Mesendoderm (in vitro differentiated cells): ENCODE results near the gene SPPL2A.

Source experiments
- DNase-seq: peaks from one replicate; pipeline ENCODE4 v3.0.0; 2013
- H2AK5ac ChIP-seq: 2 replicates; pipeline ENCODE4 v1.6.1; 2013; ENCODE audit warnings: low read length, inconsistent platforms
- H2BK120ac ChIP-seq: 2 replicates; pipeline ENCODE4 v1.6.1; 2013; ENCODE audit warnings: low read depth, mild to moderate bottlenecking, low read length, moderate library complexity, mixed read lengths
- H2BK15ac ChIP-seq: replicated peaks from 2 replicates; pipeline ENCODE4 v1.6.1; 2013; ENCODE audit warnings: low read depth, mild to moderate bottlenecking, moderate library complexity
- H2BK5ac ChIP-seq: 2 replicates; pipeline ENCODE4 v1.6.1; 2013; ENCODE audit warnings: low read length, inconsistent platforms
- H3K18ac ChIP-seq: 2 replicates; pipeline ENCODE4 v1.6.1; 2013; ENCODE audit warnings: mild to moderate bottlenecking, low read length, mixed read lengths
- H3K23ac ChIP-seq: one replicate; pipeline ENCODE4 v1.6.1; 2013; ENCODE audit warnings: low read length
- H3K27ac ChIP-seq: 2 replicates; pipeline ENCODE4 v1.5.1; 2013; ENCODE audit warnings: low read depth, mild to moderate bottlenecking, inconsistent platforms, low read length, moderate library complexity
- H3K27me3 ChIP-seq: 2 replicates; pipeline ENCODE4 v1.6.1; 2013; ENCODE audit warnings: low read length, control low read depth, mild to moderate bottlenecking, inconsistent platforms; ENCODE audit not compliant: insufficient read depth, poor library complexity
- H3K36me3 ChIP-seq: 2 replicates; pipeline ENCODE4 v1.6.1; 2013; ENCODE audit warnings: low read length, inconsistent platforms; ENCODE audit not compliant: control insufficient read depth, insufficient read depth
- H3K4ac ChIP-seq: one replicate; pipeline ENCODE4 v1.6.1; 2013; ENCODE audit warnings: low read depth, mild to moderate bottlenecking, low read length, moderate library complexity
- H3K4me1 ChIP-seq: 2 replicates; pipeline ENCODE4 v1.6.1; 2013; ENCODE audit warnings: low read depth, low read length, inconsistent platforms; ENCODE audit not compliant: control insufficient read depth
- H3K4me2 ChIP-seq: 2 replicates; pipeline ENCODE4 v1.6.1; 2013; ENCODE audit warnings: low read length
- H3K4me3 ChIP-seq: 2 replicates; pipeline ENCODE4 v1.5.1; 2013; ENCODE audit warnings: mild to moderate bottlenecking, low read length
- H3K56ac ChIP-seq: one replicate; pipeline ENCODE4 v1.6.1; 2013; ENCODE audit warnings: low read length
- H3K79me1 ChIP-seq: 2 replicates; pipeline ENCODE4 v1.6.1; 2013; ENCODE audit warnings: low read length, inconsistent platforms
- H3K79me2 ChIP-seq: 2 replicates; pipeline ENCODE4 v1.6.1; 2013; ENCODE audit warnings: mild to moderate bottlenecking, low read length; ENCODE audit not compliant: control insufficient read depth, insufficient read depth
- H3K9ac ChIP-seq: 2 replicates; pipeline ENCODE4 v1.6.1; 2013; ENCODE audit warnings: low read length, inconsistent platforms
- H4K5ac ChIP-seq: one replicate; pipeline ENCODE4 v1.6.1; 2013; ENCODE audit warnings: low read length
- H4K8ac ChIP-seq: one replicate; pipeline ENCODE4 v1.6.1; 2013; ENCODE audit warnings: low read depth, mild to moderate bottlenecking, control low read depth, low read length, moderate library complexity
- WGBS: extraction: QIAGEN DNeasy Blood & Tissue Kit; methylation state at CpG from one replicate; pipeline ENCODE4 v1.1.7; 2013; ENCODE audit warnings: low lambda C conversion rate, missing lambda C conversion rate; ENCODE audit not compliant: insufficient coverage; ENCODE audit errors: extremely low coverage; 5-methylcytosine and 5-hydroxymethylcytosine counted together

Gene SPPL2A

GRCh38 chr15:50726315-50726714, 39.2 kb downstream of the SPPL2A start:
- H4K8ac ChIP-seq = no peak overlapping the region
- no peak overlapping the region for H3K18ac ChIP-seq
- no peak overlapping the region for H3K4me3 ChIP-seq
- WGBS = no CpG with 5 or more reads among the region's 1 CpG
- no peak for DNase-seq
- H2BK5ac ChIP-seq = no peak overlapping the region
- no peaks in the 10 kb centered on the region for H3K27me3 ChIP-seq
- H3K27ac ChIP-seq = no peak overlapping the region
- H3K4me2 ChIP-seq = no peak overlapping the region
- no peaks in the 10 kb centered on the region for H3K79me2 ChIP-seq
- H2BK120ac ChIP-seq = no peak overlapping the region
- no peak overlapping the region for H3K4ac ChIP-seq
- no peak overlapping the region for H3K9ac ChIP-seq
- H2AK5ac ChIP-seq = no peak overlapping the region
- H2BK15ac ChIP-seq = no peak overlapping the region
- no peak overlapping the region for H3K23ac ChIP-seq
- H3K56ac ChIP-seq = no peak overlapping the region
- H3K36me3 ChIP-seq = peaks cover 4% of the 10 kb centered on the region
- H3K79me1 ChIP-seq = no peaks in the 10 kb centered on the region
- H3K4me1 ChIP-seq = no peaks in the 10 kb centered on the region
- no peak overlapping the region for H4K5ac ChIP-seq

DNA sequence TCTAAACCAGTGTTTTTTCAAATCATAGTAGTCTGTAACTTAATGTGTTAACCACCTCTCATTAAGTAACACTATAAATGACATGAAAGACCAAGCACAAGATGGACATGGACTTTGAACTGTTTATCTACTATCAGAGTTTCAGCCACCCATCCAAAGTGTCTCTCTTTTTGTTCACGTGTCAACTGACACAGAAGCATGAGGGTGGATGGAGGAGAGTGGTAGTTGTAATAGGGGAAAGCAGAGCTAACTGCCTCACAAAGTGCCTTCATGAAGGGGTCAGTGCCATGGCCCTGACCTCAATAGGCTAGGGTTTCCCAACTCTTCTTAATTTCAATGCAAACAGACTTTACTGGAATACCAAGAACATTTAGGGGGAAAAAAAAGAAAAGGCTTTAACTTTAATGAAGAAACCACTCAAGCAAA, 46.8 kb downstream of the SPPL2A start:
- Histone ChIP-seq H3K27ac (no peak overlapping the region), H3K36me3 (no peaks in the 10 kb centered on the region), H3K27me3 (no peaks in the 10 kb centered on the region), H3K4me1 (no peaks in the 10 kb centered on the region), H2BK5ac (no peak overlapping the region), H3K18ac (no peak overlapping the region), H3K4ac (no peak overlapping the region), H3K79me1 (no peaks in the 10 kb centered on the region), H3K4me2 (no peak overlapping the region), H2BK120ac (no peak overlapping the region), H4K5ac (no peak overlapping the region), H3K4me3 (no peak overlapping the region), H3K56ac (no peak overlapping the region), H3K23ac (no peak overlapping the region), H2BK15ac (no peak overlapping the region), H3K79me2 (no peaks in the 10 kb centered on the region), H4K8ac (no peak overlapping the region), H2AK5ac (no peak overlapping the region), H3K9ac (no peak overlapping the region)
- DNase-seq = no peak
- no CpG with 5 or more reads among the region's 1 CpG for WGBS

GRCh38 chr15:50712018-50712417, 53.5 kb downstream of the SPPL2A start:
- WGBS = no CpG with 5 or more reads among the region's 3 CpGs
- no peak overlapping the region for H3K27ac ChIP-seq
- H3K36me3 ChIP-seq = no peaks in the 10 kb centered on the region
- H3K79me1 ChIP-seq = no peaks in the 10 kb centered on the region
- H2BK15ac ChIP-seq = no peak overlapping the region
- H3K4ac ChIP-seq = no peak overlapping the region
- no peak overlapping the region for H2BK120ac ChIP-seq
- H2AK5ac ChIP-seq = no peak overlapping the region
- no peaks in the 10 kb centered on the region for H3K27me3 ChIP-seq
- DNase-seq = no peak
- no peak overlapping the region for H2BK5ac ChIP-seq
- no peak overlapping the region for H3K4me2 ChIP-seq
- H3K23ac ChIP-seq = no peak overlapping the region
- H4K8ac ChIP-seq = no peak overlapping the region
- no peaks in the 10 kb centered on the region for H3K79me2 ChIP-seq
- H3K4me1 ChIP-seq = no peaks in the 10 kb centered on the region
- no peak overlapping the region for H3K9ac ChIP-seq
- H3K18ac ChIP-seq = no peak overlapping the region
- H3K4me3 ChIP-seq = no peak overlapping the region
- H3K56ac ChIP-seq = no peak overlapping the region
- no peak overlapping the region for H4K5ac ChIP-seq

DNA sequence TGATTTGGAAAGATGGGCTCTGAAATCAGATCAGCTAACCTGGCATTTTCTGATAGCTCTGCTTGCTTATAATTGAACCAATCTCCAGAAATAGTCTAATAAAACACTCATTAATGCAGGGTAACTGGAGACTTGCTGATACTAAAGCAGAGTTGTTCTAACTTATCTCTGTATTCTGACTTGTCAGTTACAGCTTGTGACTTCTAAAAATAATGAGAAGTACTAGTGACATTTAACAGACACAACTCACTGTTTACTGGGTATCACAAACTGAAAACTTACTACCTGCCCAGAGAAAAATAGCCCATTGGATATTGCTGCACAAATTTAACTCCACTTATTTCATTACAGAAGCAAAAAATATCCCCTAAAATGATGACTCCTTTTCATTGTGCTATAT, 54.9 kb downstream of the SPPL2A start:
- H3K18ac ChIP-seq = no peak overlapping the region

GRCh38 chr15:50707878-50708427, 57.6 kb downstream of the SPPL2A start:
- no peak overlapping the region for H4K5ac ChIP-seq
- H2BK5ac ChIP-seq = no peak overlapping the region
- H2BK15ac ChIP-seq = no peak overlapping the region
- no peaks in the 10 kb centered on the region for H3K36me3 ChIP-seq
- H2BK120ac ChIP-seq = no peak overlapping the region
- no peak overlapping the region for H3K4me2 ChIP-seq
- H3K4me3 ChIP-seq = no peak overlapping the region
- no peak overlapping the region for H3K9ac ChIP-seq
- H3K18ac ChIP-seq = no peak overlapping the region
- H3K4me1 ChIP-seq = no peaks in the 10 kb centered on the region
- no peak overlapping the region for H3K27ac ChIP-seq
- no peak overlapping the region for H4K8ac ChIP-seq
- no CpG with 5 or more reads among the region's 3 CpGs for WGBS
- no peaks in the 10 kb centered on the region for H3K79me1 ChIP-seq
- no peak for DNase-seq
- no peaks in the 10 kb centered on the region for H3K27me3 ChIP-seq
- no peaks in the 10 kb centered on the region for H3K79me2 ChIP-seq
- no peak overlapping the region for H3K56ac ChIP-seq
- H2AK5ac ChIP-seq = no peak overlapping the region
- H3K4ac ChIP-seq = no peak overlapping the region
- H3K23ac ChIP-seq = no peak overlapping the region

More for the DNA sequence above, 54.9 kb downstream of the SPPL2A start:
- no peak overlapping the region for H2BK15ac ChIP-seq
- H3K36me3 ChIP-seq = no peaks in the 10 kb centered on the region
- no peak overlapping the region for H4K8ac ChIP-seq
- H4K5ac ChIP-seq = no peak overlapping the region
- no peak overlapping the region for H2BK120ac ChIP-seq
- H3K56ac ChIP-seq = no peak overlapping the region
- H3K9ac ChIP-seq = no peak overlapping the region
- no peaks in the 10 kb centered on the region for H3K79me1 ChIP-seq
- H3K4me2 ChIP-seq = no peak overlapping the region
- no peak overlapping the region for H3K4me3 ChIP-seq
- no peak overlapping the region for H2AK5ac ChIP-seq
- H2BK5ac ChIP-seq = no peak overlapping the region
- H3K4me1 ChIP-seq = no peaks in the 10 kb centered on the region
- no peaks in the 10 kb centered on the region for H3K79me2 ChIP-seq
- H3K23ac ChIP-seq = no peak overlapping the region
- H3K27me3 ChIP-seq = no peaks in the 10 kb centered on the region
- no peak overlapping the region for H3K27ac ChIP-seq
- no peak for DNase-seq
- H3K4ac ChIP-seq = no peak overlapping the region

- Histone ChIP-seq H2AK5ac (no peak overlapping the region), H3K4me3 (no peak overlapping the region), H4K5ac (no peak overlapping the region), H3K79me2 (no peaks in the 10 kb centered on the region), H3K27ac (no peak overlapping the region), H2BK120ac (no peak overlapping the region), H3K4ac (no peak overlapping the region), H3K36me3 (no peaks in the 10 kb centered on the region), H3K9ac (no peak overlapping the region), H3K23ac (no peak overlapping the region), H3K79me1 (no peaks in the 10 kb centered on the region), H3K18ac (no peak overlapping the region), H3K4me2 (no peak overlapping the region), H3K27me3 (no peaks in the 10 kb centered on the region), H2BK15ac (no peak overlapping the region), H2BK5ac (no peak overlapping the region), H3K4me1 (no peaks in the 10 kb centered on the region), H4K8ac (no peak overlapping the region), H3K56ac (no peak overlapping the region)
- WGBS = no CpG with 5 or more reads among the region's 1 CpG
- DNase-seq = no peak
Observed at GRCh38 chr15:50702762-50703334, 62.7 kb downstream of the SPPL2A start.
